HG03571 (cell line): ENCODE results near the gene LRRC7.
"Not testable (repeated sequence)": the region's sequence is repeated elsewhere in the genome, so short reads cannot be mapped to it uniquely, and the experiment has no call there.

Experiments
- ATAC-seq: cut with Tn5 transposase; IDR thresholded peaks from one replicate; pipeline ENCODE4 v1.9.1; 2021; ENCODE audit not compliant: unreplicated experiment

The LRRC7 gene

GRCh38 chr1:69862906-69863305 is 295.2 kb downstream of the LRRC7 start:
- no peak for ATAC-seq

- ATAC-seq, result no peak
Observed at GRCh38 chr1:69863704-69864103, 296.0 kb downstream of the LRRC7 start.

GRCh38 chr1:69871412-69871811 is 303.7 kb downstream of the LRRC7 start:
- no peak for ATAC-seq

GRCh38 chr1:69878338-69878737 is 310.6 kb downstream of the LRRC7 start:
- no peak for ATAC-seq

- ATAC-seq, result not testable (repeated sequence)
Observed at GRCh38 chr1:69888016-69888415, 320.3 kb downstream of the LRRC7 start.

GRCh38 chr1:69888657-69889056 is 320.9 kb downstream of the LRRC7 start:
- no peak for ATAC-seq

GRCh38 chr1:69898403-69898947 is 330.8 kb downstream of the LRRC7 start:
- ATAC-seq, result no peak

- ATAC-seq, result no peak
Observed at GRCh38 chr1:69911301-69911801, 343.6 kb downstream of the LRRC7 start.

GRCh38 chr1:69913977-69914376 is 346.3 kb downstream of the LRRC7 start:
- no peak for ATAC-seq

GRCh38 chr1:69914976-69915765 is 347.4 kb downstream of the LRRC7 start:
- ATAC-seq, result no peak

- ATAC-seq, result no peak
Observed at GRCh38 chr1:69919129-69919921, 351.6 kb downstream of the LRRC7 start.

GRCh38 chr1:69919922-69920273 is 352.2 kb downstream of the LRRC7 start:
- ATAC-seq, result no peak

GRCh38 chr1:69920426-69920825 is 352.7 kb downstream of the LRRC7 start:
- ATAC-seq, result no peak

GRCh38 chr1:69921486-69921885 is 353.8 kb downstream of the LRRC7 start:
- ATAC-seq, result no peak

- not testable (repeated sequence) for ATAC-seq
Observed at GRCh38 chr1:69928234-69928633, 360.5 kb downstream of the LRRC7 start.

- no peak for ATAC-seq
Observed at GRCh38 chr1:69929308-69930057, 361.8 kb downstream of the LRRC7 start.

- ATAC-seq, result no peak
Observed at GRCh38 chr1:69930396-69930795, 362.7 kb downstream of the LRRC7 start.

GRCh38 chr1:69932760-69933159 is 365.0 kb downstream of the LRRC7 start:
- no peak for ATAC-seq

- no peak for ATAC-seq
Observed at GRCh38 chr1:69940231-69940630, 372.5 kb downstream of the LRRC7 start.

- no peak for ATAC-seq
Observed at GRCh38 chr1:69940816-69941215, 373.1 kb downstream of the LRRC7 start.

- ATAC-seq, result no peak
Observed at GRCh38 chr1:69943030-69943429, 375.3 kb downstream of the LRRC7 start.
